Upper lobe of left lung (tissue), 4 donors: ENCODE results near the gene PFDN2.
A peak's percentile ranks its signal among the peaks of the same experiment; 100 is the strongest.

ENCODE experiments used
- POLR2A ChIP-seq, 4 donors: fragments of 450-650 bp; IDR thresholded peaks; one replicate each; pipeline ENCODE4 v1.5.1; 2016 to 2017; ENCODE audit warnings: antibody characterized with exemption in 4 of 4, mild to moderate bottlenecking in 2 of 4
- POLR2AphosphoS5 ChIP-seq, 2 donors: sonication (generic); formaldehyde crosslinking; IDR thresholded peaks; one replicate each; pipeline ENCODE4 v1.5.1; 2017; ENCODE audit warnings: antibody characterized with exemption in 2 of 2
- TF ChIP-seq, protein P1 (sequence below), 6 experiments: fragments of 450-650 bp in 4 of 6; fragments of 200-600 bp in 2 of 6; sonication (generic) in 2 of 6; IDR thresholded peaks; one replicate each; pipeline ENCODE4 v1.5.1; 2016 to 2019; ENCODE audit warnings: antibody characterized with exemption in 6 of 6

DNA sequence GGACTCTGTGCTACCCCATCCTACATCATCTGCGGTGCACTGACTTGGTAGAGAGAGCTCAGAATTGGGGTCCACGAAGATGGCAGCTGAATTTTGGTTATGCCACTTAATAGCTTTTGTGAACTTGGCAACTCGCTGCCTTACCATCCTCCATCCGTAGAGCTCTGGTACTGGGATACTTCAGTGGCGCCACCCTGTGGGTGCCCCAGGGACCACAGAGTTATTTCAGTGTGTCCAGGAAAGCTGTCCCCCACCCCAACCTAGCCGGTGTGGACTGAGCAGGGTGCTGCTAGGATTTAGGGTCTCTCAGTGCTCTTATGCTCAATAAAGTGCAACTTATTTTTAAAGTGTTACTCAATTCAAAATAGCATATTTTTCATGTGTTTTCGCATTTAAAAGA is 63.0 kb downstream of the PFDN2 start:
- no peak for TF ChIP-seq POLR2AphosphoS5 (IDR thresholded peaks at IDR 0.05)
- TF ChIP-seq, protein P1, sequence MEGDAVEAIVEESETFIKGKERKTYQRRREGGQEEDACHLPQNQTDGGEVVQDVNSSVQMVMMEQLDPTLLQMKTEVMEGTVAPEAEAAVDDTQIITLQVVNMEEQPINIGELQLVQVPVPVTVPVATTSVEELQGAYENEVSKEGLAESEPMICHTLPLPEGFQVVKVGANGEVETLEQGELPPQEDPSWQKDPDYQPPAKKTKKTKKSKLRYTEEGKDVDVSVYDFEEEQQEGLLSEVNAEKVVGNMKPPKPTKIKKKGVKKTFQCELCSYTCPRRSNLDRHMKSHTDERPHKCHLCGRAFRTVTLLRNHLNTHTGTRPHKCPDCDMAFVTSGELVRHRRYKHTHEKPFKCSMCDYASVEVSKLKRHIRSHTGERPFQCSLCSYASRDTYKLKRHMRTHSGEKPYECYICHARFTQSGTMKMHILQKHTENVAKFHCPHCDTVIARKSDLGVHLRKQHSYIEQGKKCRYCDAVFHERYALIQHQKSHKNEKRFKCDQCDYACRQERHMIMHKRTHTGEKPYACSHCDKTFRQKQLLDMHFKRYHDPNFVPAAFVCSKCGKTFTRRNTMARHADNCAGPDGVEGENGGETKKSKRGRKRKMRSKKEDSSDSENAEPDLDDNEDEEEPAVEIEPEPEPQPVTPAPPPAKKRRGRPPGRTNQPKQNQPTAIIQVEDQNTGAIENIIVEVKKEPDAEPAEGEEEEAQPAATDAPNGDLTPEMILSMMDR (IDR thresholded peaks at IDR 0.05), result peak in 2 of 6 experiments; percentile 8 to 16
- no peak for TF ChIP-seq POLR2A (IDR thresholded peaks at IDR 0.05)
